ENCODE data around the gene BTAF1.
"Not testable (repeated sequence)": the region's sequence is repeated elsewhere in the genome, so short reads cannot be mapped to it uniquely, and the experiment has no call there.

The BTAF1 gene

GRCh38 chr10:91980319-91980718 is 56.7 kb downstream of the BTAF1 start:
- no peak for DNase-seq

GRCh38 chr10:91983416-91983815 is 59.8 kb downstream of the BTAF1 start:
- DNase-seq = no peak

- no peak for DNase-seq
Measured at GRCh38 chr10:91987397-91988037, 63.9 kb downstream of the BTAF1 start.

- DNase-seq = no peak
Measured at GRCh38 chr10:91992031-91992430, 68.5 kb downstream of the BTAF1 start.

GRCh38 chr10:91996266-91996665 is 72.7 kb downstream of the BTAF1 start:
- no peak for DNase-seq

- DNase-seq = no peak
Measured at GRCh38 chr10:92001581-92001980, 78.0 kb downstream of the BTAF1 start.

- DNase-seq = no peak
Measured at GRCh38 chr10:92001995-92002394, 78.4 kb downstream of the BTAF1 start.

GRCh38 chr10:92003258-92003657 is 79.7 kb downstream of the BTAF1 start:
- DNase-seq = no peak

GRCh38 chr10:92005978-92006377 is 82.4 kb downstream of the BTAF1 start:
- no peak for DNase-seq

- DNase-seq = no peak
Measured at GRCh38 chr10:92009445-92009844, 85.9 kb downstream of the BTAF1 start.

- no peak for DNase-seq
Measured at GRCh38 chr10:92010047-92010735, 86.6 kb downstream of the BTAF1 start.

GRCh38 chr10:92011560-92012214 is 88.1 kb downstream of the BTAF1 start:
- DNase-seq = peak; percentile 10

- DNase-seq = no peak
Measured at GRCh38 chr10:92014620-92015019, 91.0 kb downstream of the BTAF1 start.

- DNase-seq = no peak
Measured at GRCh38 chr10:92024700-92025099, 101.1 kb downstream of the BTAF1 start.

- not testable (repeated sequence) for DNase-seq
Measured at GRCh38 chr10:92025340-92025739, 101.8 kb downstream of the BTAF1 start.

GRCh38 chr10:92027141-92027540 is 103.6 kb downstream of the BTAF1 start:
- DNase-seq = no peak

- no peak for DNase-seq
Measured at GRCh38 chr10:92031580-92031979, 108.0 kb downstream of the BTAF1 start.

GRCh38 chr10:92033070-92033469 is 109.5 kb downstream of the BTAF1 start:
- not testable (repeated sequence) for DNase-seq

- DNase-seq = no peak
Measured at GRCh38 chr10:92038949-92039348, 115.4 kb downstream of the BTAF1 start.

- DNase-seq = no peak
Measured at GRCh38 chr10:92042541-92042940, 119.0 kb downstream of the BTAF1 start.

- DNase-seq = no peak
Measured at GRCh38 chr10:92045641-92046106, 122.1 kb downstream of the BTAF1 start.

GRCh38 chr10:92047215-92047614 is 123.6 kb downstream of the BTAF1 start:
- DNase-seq = no peak

GRCh38 chr10:92052088-92052487 is 128.5 kb downstream of the BTAF1 start:
- DNase-seq = no peak

- no peak for DNase-seq
Measured at GRCh38 chr10:92052741-92053140, 129.2 kb downstream of the BTAF1 start.
